OCI-LY3 (cell line): ENCODE data around the gene DEGS2.

Experiments used
- CTCF ChIP-seq: fragments of 200-600, 300-600 bp; sonication (generic); IDR thresholded peaks from 2 replicates; pipeline ENCODE4 v1.5.1; 2014; ENCODE audit warnings: antibody characterized with exemption, low read length, low read depth
- EZH2phosphoT487 ChIP-seq: fragments of 200-600 bp; shearing (Covaris generic); IDR thresholded peaks from 2 replicates; pipeline ENCODE4 v1.6.1; 2018; ENCODE audit warnings: antibody characterized with exemption, mixed run types, low read depth

DNA sequence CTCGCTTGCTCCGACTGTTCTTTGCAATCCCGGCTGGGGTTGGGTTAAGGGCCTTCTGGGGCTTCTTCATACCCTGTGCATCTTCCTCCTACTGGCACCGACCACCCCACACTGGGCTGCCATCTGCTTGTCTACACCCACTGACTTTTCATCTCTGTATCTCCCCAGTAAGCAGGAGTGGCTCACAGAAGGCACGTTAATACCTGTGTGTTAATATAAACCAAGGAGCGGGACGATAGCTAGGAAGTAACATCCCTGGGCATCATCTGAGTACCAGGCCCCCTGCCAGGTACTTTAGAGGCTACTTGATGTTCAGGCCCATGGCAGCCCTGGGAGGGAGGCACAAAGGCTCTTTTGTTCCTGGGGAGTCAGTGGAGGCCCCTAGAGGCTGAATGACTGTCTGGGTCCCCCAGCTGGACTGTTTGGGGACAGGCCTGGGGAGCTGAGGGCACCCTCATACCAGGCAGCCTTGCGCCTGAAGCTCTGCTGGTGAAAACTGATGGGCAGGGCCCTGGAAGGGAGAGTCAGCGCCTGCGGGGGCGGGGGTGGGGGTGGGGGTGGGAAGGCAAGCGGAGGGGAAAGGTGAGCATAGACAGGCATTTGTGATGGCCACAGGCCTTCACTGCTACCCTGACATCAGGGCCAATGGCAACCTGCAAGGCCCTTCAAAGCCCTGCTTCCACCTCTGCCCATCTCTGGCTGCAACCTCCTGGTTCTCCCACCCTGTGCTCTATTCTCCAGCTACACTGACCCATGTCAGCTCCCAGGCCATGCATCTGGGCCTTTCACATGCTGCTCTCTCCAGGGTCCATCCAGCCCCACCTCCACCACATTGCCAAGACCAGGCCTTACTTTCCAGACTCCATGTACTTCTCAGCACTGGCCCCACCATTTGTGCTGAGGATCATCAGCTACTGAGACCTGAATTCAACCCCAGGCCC, 34.2 kb upstream of the DEGS2 start:
- TF ChIP-seq CTCF (no peak), EZH2phosphoT487 (no peak)
